Activated CD8-positive, alpha-beta memory T cell treated with anti-CD3 and anti-CD28 coated beads for 24 hours (primary cell): ENCODE data around the gene PCSK1N.
"Not testable (repeated sequence)": the region's sequence is repeated elsewhere in the genome, so short reads cannot be mapped to it uniquely, and the experiment has no call there.

ENCODE experiments used
- DNase-seq: peaks from one replicate; pipeline ENCODE4 v3.0.0-alpha.2; 2020

PCSK1N gene

GRCh38 chrX:48835524-48836329, at the start of gene PCSK1N:
PCSK1N (minus strand) TSS chrX:48835610; CDS start chrX:48835532, 78 bp downstream.
- DNase-seq: peak; percentile 64

- no peak for DNase-seq
Measured at GRCh38 chrX:48883729-48884128, 48.3 kb upstream of the PCSK1N start.

GRCh38 chrX:48876944-48877343, 41.5 kb upstream of the PCSK1N start:
- not testable (repeated sequence) for DNase-seq

- DNase-seq: not testable (repeated sequence)
Measured at GRCh38 chrX:48872017-48872416, 36.6 kb upstream of the PCSK1N start.

GRCh38 chrX:48864210-48864609, 28.8 kb upstream of the PCSK1N start:
- DNase-seq: no peak

- no peak for DNase-seq
Measured at GRCh38 chrX:48854898-48855297, 19.5 kb upstream of the PCSK1N start.

- DNase-seq: not testable (repeated sequence)
Measured at GRCh38 chrX:48854121-48854804, 18.9 kb upstream of the PCSK1N start.

GRCh38 chrX:48853494-48853893, 18.1 kb upstream of the PCSK1N start:
- not testable (repeated sequence) for DNase-seq

GRCh38 chrX:48852857-48853256, 17.4 kb upstream of the PCSK1N start:
- DNase-seq: no peak

- no peak for DNase-seq
Measured at GRCh38 chrX:48848847-48849246, 13.4 kb upstream of the PCSK1N start.

GRCh38 chrX:48839686-48840085, 4.3 kb upstream of the PCSK1N start:
- no peak for DNase-seq

- no peak for DNase-seq
Measured at GRCh38 chrX:48834383-48834709, 1.1 kb downstream of the PCSK1N start.

GRCh38 chrX:48833542-48834138, 1.8 kb downstream of the PCSK1N start:
- DNase-seq: no peak

GRCh38 chrX:48831909-48832291, 3.5 kb downstream of the PCSK1N start:
- DNase-seq: no peak

- no peak for DNase-seq
Measured at GRCh38 chrX:48831136-48831908, 4.1 kb downstream of the PCSK1N start.

GRCh38 chrX:48829016-48829735, 6.2 kb downstream of the PCSK1N start:
- DNase-seq: no peak

GRCh38 chrX:48827654-48827968, 7.8 kb downstream of the PCSK1N start:
- DNase-seq: no peak

- no peak for DNase-seq
Measured at GRCh38 chrX:48826876-48827653, 8.3 kb downstream of the PCSK1N start.

- DNase-seq: no peak
Measured at GRCh38 chrX:48826135-48826875, 9.1 kb downstream of the PCSK1N start, which contains the start of gene ERAS. ERAS (plus strand) TSS chrX:48826513; CDS start chrX:48829124, 2,611 bp downstream.

GRCh38 chrX:48824066-48824465, 11.3 kb downstream of the PCSK1N start:
- no peak for DNase-seq

- no peak for DNase-seq
Measured at GRCh38 chrX:48823053-48823452, 12.4 kb downstream of the PCSK1N start.
